Neuronal stem cell (in vitro differentiated cells): Measurements from ENCODE around the gene N4BP2L2.

Experiments
- DNase-seq: peaks from one replicate; pipeline ENCODE4 v3.0.0-alpha.2; 2013; ENCODE audit warnings: low spot score
- H2AFZ ChIP-seq: one replicate; pipeline ENCODE4 v1.6.1; 2013; ENCODE audit warnings: mild to moderate bottlenecking, low read length, inconsistent platforms
- H2AK5ac ChIP-seq: 2 replicates; pipeline ENCODE4 v1.6.1; 2013; ENCODE audit warnings: low read depth, mild to moderate bottlenecking, inconsistent platforms, low read length, moderate library complexity, mixed read lengths
- H2BK120ac ChIP-seq: 2 replicates; pipeline ENCODE4 v1.6.1; 2013; ENCODE audit warnings: low read depth, mild to moderate bottlenecking, inconsistent platforms, low read length, moderate library complexity, mixed read lengths
- H2BK12ac ChIP-seq: one replicate; pipeline ENCODE4 v1.6.1; 2013; ENCODE audit warnings: low read length, inconsistent platforms
- H2BK15ac ChIP-seq: 2 replicates; pipeline ENCODE4 v1.6.1; 2013; ENCODE audit warnings: mild to moderate bottlenecking, low read length, inconsistent platforms, mixed read lengths
- H2BK5ac ChIP-seq: one replicate; pipeline ENCODE4 v1.6.1; 2013; ENCODE audit warnings: inconsistent platforms, mild to moderate bottlenecking, low read length, moderate library complexity
- H3K14ac ChIP-seq: one replicate; pipeline ENCODE4 v1.6.1; 2013; ENCODE audit warnings: low read length, inconsistent platforms
- H3K18ac ChIP-seq: 2 replicates; pipeline ENCODE4 v1.6.1; 2013; ENCODE audit warnings: low read length, inconsistent platforms
- H3K23ac ChIP-seq: 2 replicates; pipeline ENCODE4 v1.6.1; 2013; ENCODE audit warnings: low read depth, mild to moderate bottlenecking, mixed read lengths, low read length, inconsistent platforms; ENCODE audit not compliant: poor library complexity
- H3K27ac ChIP-seq: replicated peaks from 3 replicates; pipeline ENCODE4 v1.5.1; 2013; ENCODE audit warnings: low read length, inconsistent platforms
- H3K27me3 ChIP-seq, 3 experiments: 2 replicates each; pipeline ENCODE4 v1.6.1; 2013; ENCODE audit warnings: low read length in 3 of 3, mild to moderate bottlenecking in 2 of 3, inconsistent platforms in 1 of 3, low read depth in 1 of 3, mixed read lengths in 1 of 3, moderate library complexity in 1 of 3; ENCODE audit not compliant: control insufficient read depth in 3 of 3, insufficient read depth in 3 of 3
- H3K36me3 ChIP-seq, 2 donors: replicated peaks in 1 of 2; 2 replicates each; pipeline ENCODE4 v1.6.1; 2013; ENCODE audit warnings: low read length in 2 of 2; ENCODE audit not compliant: control insufficient read depth in 2 of 2, insufficient read depth in 2 of 2
- H3K4ac ChIP-seq: 2 replicates; pipeline ENCODE4 v1.6.1; 2013; ENCODE audit warnings: inconsistent platforms, mild to moderate bottlenecking, low read length, moderate library complexity
- H3K4me1 ChIP-seq, 2 donors: 1 replicate in 1 of 2; 2 replicates in 1 of 2; pipeline ENCODE4 v1.6.1; 2013; ENCODE audit warnings: low read length in 2 of 2, low read depth in 1 of 2; ENCODE audit not compliant: control insufficient read depth in 2 of 2, insufficient read depth in 1 of 2
- H3K4me2 ChIP-seq: one replicate; pipeline ENCODE4 v1.6.1; 2013; ENCODE audit warnings: mild to moderate bottlenecking, low read length, inconsistent platforms; ENCODE audit not compliant: insufficient read depth, poor library complexity, severe bottlenecking
- H3K4me3 ChIP-seq, 2 donors: 2 replicates each; pipeline ENCODE4 v1.5.1; 2013; ENCODE audit warnings: low read length in 2 of 2, mild to moderate bottlenecking in 2 of 2, inconsistent platforms in 1 of 2, moderate library complexity in 1 of 2
- H3K79me1 ChIP-seq: one replicate; pipeline ENCODE4 v1.6.1; 2013; ENCODE audit warnings: low read depth, mild to moderate bottlenecking, inconsistent platforms, low read length, moderate library complexity
- H3K9ac ChIP-seq: one replicate; pipeline ENCODE4 v1.6.1; 2013; ENCODE audit warnings: mild to moderate bottlenecking, low read depth, low read length, inconsistent platforms; ENCODE audit not compliant: poor library complexity
- H3K9me3 ChIP-seq, 2 donors: replicated peaks in 1 of 2; 2 replicates each; pipeline versions ENCODE3 to v1.6.1; 2013; ENCODE audit warnings: low read length in 2 of 2, mild to moderate bottlenecking in 2 of 2, inconsistent platforms in 1 of 2, low read depth in 1 of 2, mixed read lengths in 1 of 2, moderate library complexity in 1 of 2; ENCODE audit not compliant: control insufficient read depth in 2 of 2, insufficient read depth in 1 of 2
- H4K8ac ChIP-seq: one replicate; pipeline ENCODE4 v1.6.1; 2013; ENCODE audit warnings: low read depth, mild to moderate bottlenecking, inconsistent platforms, low read length, moderate library complexity
- H4K91ac ChIP-seq: one replicate; pipeline ENCODE4 v1.6.1; 2013; ENCODE audit warnings: low read length, low read depth, mild to moderate bottlenecking, inconsistent platforms; ENCODE audit not compliant: poor library complexity
- WGBS, 2 donors: extraction: QIAGEN DNeasy Blood & Tissue Kit; methylation state at CpG; one replicate each; pipeline ENCODE4 v1.1.7; 2013; ENCODE audit warnings: missing lambda C conversion rate in 2 of 2, mixed read lengths in 1 of 2; ENCODE audit not compliant: insufficient read length in 2 of 2, insufficient replicate concordance in 1 of 2; ENCODE audit errors: extremely low coverage in 2 of 2; 5-methylcytosine and 5-hydroxymethylcytosine counted together

N4BP2L2 gene

GRCh38 chr13:32453981-32454380 lies 84.6 kb downstream of the N4BP2L2 start:
- Histone ChIP-seq H3K36me3 (no peaks in the 10 kb centered on the region), H2BK120ac (no peak overlapping the region), H3K18ac (no peak overlapping the region), H3K9ac (no peak overlapping the region), H3K14ac (no peak overlapping the region), H4K8ac (no peak overlapping the region), H3K79me1 (no peaks in the 10 kb centered on the region), H2BK12ac (no peak overlapping the region), H3K27ac (no peak overlapping the region), H3K4me2 (no peak overlapping the region), H3K9me3 (peaks cover 4 to 23% of the 10 kb centered on the region in 2 donors), H3K4me1 (no peaks in the 10 kb centered on the region), H4K91ac (no peak overlapping the region), H3K4ac (no peak overlapping the region), H3K23ac (no peak overlapping the region), H2AFZ (no peak overlapping the region), H3K27me3 (no peaks in the 10 kb centered on the region), H2AK5ac (no peak overlapping the region), H2BK15ac (no peak overlapping the region), H2BK5ac (no peak overlapping the region), H3K4me3 (no peak overlapping the region)
- no peak for DNase-seq
- WGBS, 2 donors = no CpG with 5 or more reads among the region's 1 CpG

- Histone ChIP-seq H3K23ac (no peak overlapping the region), H4K8ac (no peak overlapping the region), H2BK12ac (no peak overlapping the region), H2BK5ac (no peak overlapping the region), H3K27me3 (no peaks in the 10 kb centered on the region), H2AFZ (no peak overlapping the region), H3K4me3 (no peak overlapping the region), H3K4me1 (peaks cover 0 to 5% of the 10 kb centered on the region in 2 donors), H3K36me3 (no peaks in the 10 kb centered on the region), H3K4me2 (no peak overlapping the region), H4K91ac (no peak overlapping the region), H3K14ac (no peak overlapping the region), H3K18ac (no peak overlapping the region), H3K4ac (no peak overlapping the region), H2BK15ac (no peak overlapping the region), H3K9me3 (peaks cover 0 to 4% of the 10 kb centered on the region in 2 donors), H3K27ac (no peak overlapping the region), H3K9ac (no peak overlapping the region), H2AK5ac (no peak overlapping the region), H2BK120ac (no peak overlapping the region), H3K79me1 (no peaks in the 10 kb centered on the region)
- no peak for DNase-seq
- no CpG with 5 or more reads among the region's 1 CpG for WGBS, 2 donors
Measured at GRCh38 chr13:32448972-32449371, 89.6 kb downstream of the N4BP2L2 start.

- Histone ChIP-seq H2BK5ac (no peak overlapping the region), H3K27me3 (no peaks in the 10 kb centered on the region), H3K27ac (no peak overlapping the region), H3K36me3 (no peaks in the 10 kb centered on the region), H3K4me1 (peaks cover 0 to 5% of the 10 kb centered on the region in 2 donors), H3K4me3 (no peak overlapping the region), H4K91ac (no peak overlapping the region), H2BK15ac (no peak overlapping the region), H3K18ac (no peak overlapping the region), H3K14ac (no peak overlapping the region), H4K8ac (no peak overlapping the region), H3K79me1 (no peaks in the 10 kb centered on the region), H2AFZ (no peak overlapping the region), H3K9ac (no peak overlapping the region), H3K23ac (no peak overlapping the region), H2BK120ac (no peak overlapping the region), H2BK12ac (no peak overlapping the region), H2AK5ac (no peak overlapping the region), H3K4ac (no peak overlapping the region), H3K9me3 (peaks cover 0 to 4% of the 10 kb centered on the region in 2 donors), H3K4me2 (no peak overlapping the region)
- DNase-seq = no peak
Measured at GRCh38 chr13:32447894-32448623, 90.5 kb downstream of the N4BP2L2 start.

GRCh38 chr13:32446773-32447465 lies 91.7 kb downstream of the N4BP2L2 start:
- no peak overlapping the region for H3K4me3 ChIP-seq
- no peaks in the 10 kb centered on the region for H3K36me3 ChIP-seq
- H2BK5ac ChIP-seq = no peak overlapping the region
- H2AK5ac ChIP-seq = no peak overlapping the region
- H3K79me1 ChIP-seq = no peaks in the 10 kb centered on the region
- no peak overlapping the region for H2BK12ac ChIP-seq
- H2BK120ac ChIP-seq = no peak overlapping the region
- peaks cover 0 to 4% of the 10 kb centered on the region in 2 donors for H3K9me3 ChIP-seq
- H3K23ac ChIP-seq = no peak overlapping the region
- H3K4me1 ChIP-seq = peaks cover 0 to 5% of the 10 kb centered on the region in 2 donors
- H3K27me3 ChIP-seq = no peaks in the 10 kb centered on the region
- no peak overlapping the region for H3K4ac ChIP-seq
- no peak overlapping the region for H3K4me2 ChIP-seq
- no peak overlapping the region for H4K91ac ChIP-seq
- no peak overlapping the region for H4K8ac ChIP-seq
- WGBS, 2 donors = no CpG with 5 or more reads among the region's 2 CpGs
- no peak overlapping the region for H3K27ac ChIP-seq
- no peak overlapping the region for H3K18ac ChIP-seq
- H3K9ac ChIP-seq = no peak overlapping the region
- H2AFZ ChIP-seq = no peak overlapping the region
- H3K14ac ChIP-seq = no peak overlapping the region
- H2BK15ac ChIP-seq = no peak overlapping the region
- no peak for DNase-seq
